HepG2 (cell line): Measurements from ENCODE around the gene LEPROT. TPM values are rescaled to one million over a fixed set of nuclear protein-coding genes. Genes with fewer than 3 reads are reported as not detected.
A peak's percentile ranks its signal among the peaks of the same experiment; 100 is the strongest.

Experiments
- ATAC-seq: fragments of 200-7000 bp; cut with Tn5 transposase; 3 replicates; pipeline ENCODE4 v1.9.1; 2020; ENCODE audit warnings: mild to moderate bottlenecking, moderate library complexity
- BruUV-seq: library from RNA; stranded (reverse); fragments of 400-500 nt; replicated peaks from 2 replicates; lab custom pipeline; 2021; lab: Mats Ljungman, UMichigan
- CTCF ChIA-PET: fragments of 300-600 bp; formaldehyde crosslinking; extraction: SDS; loops from one replicate; lab custom pipeline; 2021; ENCODE audit warnings: low total read pairs, inconsistent platforms, low intra/inter-chr PET ratio; lab: Yijun Ruan, JAX
- POLR2A ChIA-PET: fragments of 350-600 bp; sonication (Branson Sonifier 250); formaldehyde crosslinking; loops from one replicate; lab custom pipeline; 2020; ENCODE audit warnings: antibody characterized with exemption, inconsistent platforms; lab: Yijun Ruan, JAX
- DNase-seq: peaks from one replicate; pipeline ENCODE4 v3.0.0-alpha.2; 2015; ENCODE audit warnings: low spot score
- FAIRE-seq: peaks from 3 replicates; lab custom pipeline; 2011; peaks lifted over from hg19 to GRCh38; lab: Jason Lieb, UNC
- H2AFZ ChIP-seq: one replicate; pipeline ENCODE4 v1.6.1; 2011; ENCODE audit warnings: low read length, inconsistent platforms
- H3K27ac ChIP-seq: fragments of 300-600 bp; 3 replicates; pipeline ENCODE4 v1.8.0; 2011; ENCODE audit warnings: mixed run types, mild to moderate bottlenecking, mixed read lengths, low read length, inconsistent platforms; ENCODE audit not compliant: insufficient read depth; ENCODE audit errors: extremely low read length
- H3K27me3 ChIP-seq, 2 experiments: fragments of 200-600 bp in 1 of 2; 2 replicates in 1 of 2; 3 replicates in 1 of 2; pipeline versions ENCODE4 v1.6.0 to v1.8.0; 2011; ENCODE audit warnings: low read length in 2 of 2, mild to moderate bottlenecking in 2 of 2, moderate library complexity in 2 of 2, inconsistent platforms in 1 of 2; ENCODE audit not compliant: insufficient read depth in 2 of 2, control insufficient read depth in 1 of 2
- H3K36me3 ChIP-seq, 2 experiments: fragments of 200-600 bp in 1 of 2; replicated peaks in 1 of 2; 2 replicates in 1 of 2; 3 replicates in 1 of 2; pipeline versions ENCODE4 v1.5.1 to v1.8.0; 2011; ENCODE audit warnings: low read length in 2 of 2, inconsistent platforms in 1 of 2; ENCODE audit not compliant: insufficient read depth in 2 of 2, control insufficient read depth in 1 of 2
- H3K4me1 ChIP-seq: 2 replicates; pipeline ENCODE4 v1.5.1; 2012; ENCODE audit warnings: low read length, inconsistent platforms; ENCODE audit not compliant: insufficient read depth
- H3K4me2 ChIP-seq: 2 replicates; pipeline ENCODE4 v1.6.0; 2011; ENCODE audit warnings: low read depth, low read length, inconsistent platforms
- H3K4me3 ChIP-seq, 3 experiments: fragments of 200-600 bp in 1 of 3; sonication (generic), shearing (Covaris generic) in 1 of 3; replicated peaks in 1 of 3; 2 replicates each; pipeline ENCODE4 v1.5.1; 2011 to 2016; ENCODE audit warnings: low read length in 3 of 3, inconsistent platforms in 2 of 3, low read depth in 2 of 3, mild to moderate bottlenecking in 2 of 3, control low read depth in 1 of 3, mixed read lengths in 1 of 3; ENCODE audit not compliant: insufficient read depth in 1 of 3
- H3K79me2 ChIP-seq: one replicate; pipeline ENCODE4 v1.6.1; 2011; ENCODE audit warnings: low read length, inconsistent platforms; ENCODE audit not compliant: insufficient read depth
- H3K9ac ChIP-seq: 2 replicates; pipeline ENCODE4 v1.6.0; 2011; ENCODE audit warnings: mild to moderate bottlenecking, low read depth, low read length, inconsistent platforms; ENCODE audit not compliant: insufficient read depth
- H3K9me3 ChIP-seq: 2 replicates; pipeline ENCODE4 v1.5.1; 2012; ENCODE audit warnings: mild to moderate bottlenecking, low read length
- H4K20me1 ChIP-seq: 2 replicates; pipeline ENCODE4 v1.6.0; 2011; ENCODE audit warnings: inconsistent platforms, mild to moderate bottlenecking, low read length, moderate library complexity; ENCODE audit not compliant: insufficient read depth
- ATF1 ChIP-seq: IDR thresholded peaks from 2 replicates; pipeline ENCODE4 v1.6.1; 2016; ENCODE audit warnings: mild to moderate bottlenecking, control low read depth
- CEBPB ChIP-seq: IDR thresholded peaks from 2 replicates; pipeline ENCODE4 v1.6.1; 2011; ENCODE audit warnings: low read depth, low read length, improper control_type of control experiment, borderline replicate concordance
- CEBPG ChIP-seq: IDR thresholded peaks from 2 replicates; pipeline ENCODE4 v1.6.1; 2016
- KAT2B ChIP-seq: fragments of 150-350 bp; IDR thresholded peaks from 2 replicates; pipeline ENCODE4 v1.6.1; 2014; ENCODE audit warnings: low read depth, low read length, borderline replicate concordance
- MAFK ChIP-seq, 2 experiments: IDR thresholded peaks in 1 of 2; conservative IDR thresholded peaks in 1 of 2; 2 replicates each; pipeline ENCODE4 v1.6.1; 2011; ENCODE audit warnings: improper control_type of control experiment in 2 of 2, low read length in 2 of 2
- SMC3 ChIP-seq: IDR thresholded peaks from 2 replicates; pipeline ENCODE4 v1.6.1; 2011; ENCODE audit warnings: low read length, improper control_type of control experiment
- STAG1 ChIP-seq: sonication (generic); formaldehyde crosslinking; IDR thresholded peaks from 2 replicates; pipeline ENCODE4 v1.4.0; 2020; ENCODE audit warnings: missing genetic modification reagents
- ZNF207 ChIP-seq: fragments of 450-650 bp; IDR thresholded peaks from 2 replicates; pipeline ENCODE4 v1.6.1; 2016; ENCODE audit warnings: antibody characterized with exemption, borderline replicate concordance
- ZNF572 ChIP-seq: sonication (generic); formaldehyde crosslinking; IDR thresholded peaks from 2 replicates; pipeline ENCODE4 v1.5.1; 2020; ENCODE audit warnings: mild to moderate bottlenecking, missing genetic modification reagents
- WGBS: methylation state at CpG from one replicate; pipeline ENCODE4 v1.1.6; 2017; ENCODE audit warnings: low lambda C conversion rate; 5-methylcytosine and 5-hydroxymethylcytosine counted together
- in situ Hi-C: cut with HindIII; loops from 2 replicates; pipeline ENCODE4 v1.10.0; 2017; ENCODE audit warnings: low pct_unique_long_range_greater_than_20kb; ENCODE audit not compliant: extremely low pct_ligation_motif_present
- intact Hi-C: fragments of 100-400 bp; cut with micrococcal nuclease; formaldehyde crosslinking; loops from one replicate; pipeline ENCODE4 v1.10.0; 2022; ENCODE audit not compliant: unreplicated experiment
- polyA plus RNA-seq, 8 experiments: library from polyadenylated mRNA; depleted of rRNA in 3 of 8; stranded (reverse) in 7 of 8; unstranded in 1 of 8; fragments of >200 nt; fragmentation: Illumina TruSeq in 4 of 8; extraction: Trizol in 4 of 8; gene quantifications; 2 replicates each; pipeline versions ENCODE4 v1.2.1 to v1.2.3, GENCODE V29; 2011 to 2016; ENCODE audit warnings: low read depth in 4 of 8, missing spikeins in 1 of 8, mixed read lengths in 1 of 8; ENCODE audit not compliant: insufficient read depth in 1 of 8
- total RNA-seq, 5 experiments: library from RNA; depleted of rRNA; stranded (reverse); fragments of >200 nt; fragmentation: Illumina TruSeq; extraction: Trizol; gene quantifications; 2 replicates each; pipeline ENCODE4 v1.2.3, GENCODE V29; 2016; ENCODE audit warnings: low read depth in 1 of 5
- TF ChIP-seq, protein P1 (sequence below): sonication (generic); formaldehyde crosslinking; IDR thresholded peaks from 2 replicates; pipeline ENCODE4 v1.5.1; 2020; ENCODE audit warnings: mild to moderate bottlenecking, missing genetic modification reagents, moderate library complexity
- TF ChIP-seq, protein P2 (sequence below): sonication (generic); formaldehyde crosslinking; IDR thresholded peaks from 2 replicates; pipeline ENCODE4 v1.5.0; 2020; ENCODE audit warnings: mild to moderate bottlenecking, missing genetic modification reagents, moderate library complexity

The LEPROT gene
- total and polyA plus RNA-seq, 2 of the 13 experiments (the other 11 are each of a cell fraction or from before 2014, with no cell fraction given), result 36.8 to 51.4 TPM

DNA sequence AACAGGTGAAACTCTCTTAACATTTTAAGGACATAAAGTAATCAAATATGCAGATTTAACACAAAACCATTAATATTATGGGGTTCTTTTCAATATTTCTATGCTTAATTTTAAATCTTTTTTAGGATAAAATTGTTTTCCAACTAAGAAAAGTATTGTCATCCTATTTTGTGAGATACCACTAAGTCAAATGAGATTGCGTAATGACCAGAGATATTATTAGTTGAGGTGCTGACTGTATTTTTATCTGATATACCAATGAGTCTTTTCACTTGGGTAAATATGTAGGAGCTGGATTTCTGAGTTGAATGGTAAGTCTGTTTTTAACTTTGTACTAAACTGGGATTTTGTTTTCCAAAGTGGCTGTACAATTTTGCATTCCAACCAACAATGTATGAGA lies 25.4 kb downstream of the LEPROT start:
- Histone ChIP-seq H3K4me1 (peaks cover 11% of the 10 kb centered on the region; the same call in 1 of the 2 replicates), H3K36me3 (no peaks in the 10 kb centered on the region), H3K79me2 (no peaks in the 10 kb centered on the region), H3K27me3 (no peaks in the 10 kb centered on the region), H3K4me3 (no peak overlapping the region), H3K27ac (no peak overlapping the region), H4K20me1 (no peaks in the 10 kb centered on the region), H3K9ac (no peak overlapping the region), H2AFZ (no peak overlapping the region), H3K4me2 (no peak overlapping the region), H3K9me3 (no peaks in the 10 kb centered on the region; the same call in 1 of the 2 replicates)
- no peak for ATAC-seq
- POLR2A ChIA-PET, result no interaction called here
- no peak for DNase-seq
- intact Hi-C loops, result no loop called here
- peak; percentile 79 for TF ChIP-seq CEBPB
- 0 out of 2 replicates have a peak, but pooled peaks have one; percentile 12 for TF ChIP-seq CEBPG (CRISPR knock-in tag)
- TF ChIP-seq ZNF207, result no peak
- CTCF ChIA-PET, result no interaction called here
- in situ Hi-C loops, result loop anchor here (25.0 kb wide), 1 partner anchor 241 kb away; no protein-coding TSS in a partner anchor
- WGBS, result 97% methylated on average over 1 of the region's 1 CpG
- FAIRE-seq, result no peak
- BruUV-seq, result no TSS peak

DNA sequence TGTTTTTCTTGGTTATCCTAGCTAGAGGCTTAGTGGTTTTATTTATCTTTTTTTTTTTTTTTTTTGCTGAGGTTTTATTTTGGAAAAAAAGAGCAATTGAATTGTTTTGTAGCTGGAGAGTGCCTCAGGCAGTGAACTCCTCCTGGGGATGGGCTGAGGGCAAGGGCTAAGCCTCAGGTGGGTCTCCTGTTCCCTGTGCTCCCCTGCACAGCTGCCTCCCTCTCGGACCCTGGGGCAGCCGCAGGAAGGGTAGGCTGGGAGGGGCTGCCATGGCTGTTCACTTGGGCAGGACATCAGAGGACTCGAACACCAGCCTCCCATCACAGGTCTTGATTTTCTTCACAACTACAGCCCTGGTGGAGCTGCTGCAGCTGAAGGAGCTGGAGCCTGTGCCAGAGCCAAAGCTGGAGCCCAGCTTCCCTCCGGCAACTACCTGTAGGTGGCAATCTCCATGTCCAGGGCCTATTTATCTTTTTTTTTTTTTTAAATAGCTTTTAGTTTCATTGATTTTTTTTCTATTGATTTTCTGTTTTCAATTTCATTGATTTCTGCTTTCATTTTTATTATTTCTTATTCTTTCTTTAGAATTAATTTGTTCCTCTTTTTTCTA lies 28.9 kb downstream of the LEPROT start:
- ATAC-seq (peak; percentile 86), FAIRE-seq (no peak), DNase-seq (no peak)
- Histone ChIP-seq H3K36me3 (no peaks in the 10 kb centered on the region), H3K27ac (no peak overlapping the region), H3K9me3 (no peaks in the 10 kb centered on the region), H4K20me1 (no peaks in the 10 kb centered on the region), H3K27me3 (no peaks in the 10 kb centered on the region), H3K79me2 (no peaks in the 10 kb centered on the region), H3K4me1 (no peaks in the 10 kb centered on the region), H3K4me2 (no peak overlapping the region), H3K4me3 (no peak overlapping the region), H2AFZ (no peak overlapping the region), H3K9ac (no peak overlapping the region)
- 55% methylated on average over 2 of the region's 4 CpGs for WGBS
- BruUV-seq, result no TSS peak
- CTCF ChIA-PET, result no interaction called here
- in situ Hi-C loops, result loop anchor here (25.0 kb wide), 1 partner anchor 238 kb away; no protein-coding TSS in a partner anchor
- POLR2A ChIA-PET, result interaction anchor here (1.2 kb wide), 1 partner anchor 18 kb away, joined by 3 read pairs; no protein-coding TSS in a partner anchor
- intact Hi-C loops, result no loop called here
- TF ChIP-seq STAG1 (CRISPR knock-in tag), result peak; percentile 23; the same call in 1 of the 2 replicates
- 0 out of 4 replicates have a peak, but pooled peaks of 1 of the 2 experiments have one; percentile 3 for TF ChIP-seq MAFK (conservative IDR thresholded peaks at IDR 0.05 in 1 of 2, IDR thresholded peaks at IDR 0.05 in 1 of 2; ENCODE audit: low read length in 2 of 2)
- TF ChIP-seq ATF1 (CRISPR knock-in tag), result no peak
- peak; percentile 88 for TF ChIP-seq KAT2B
- TF ChIP-seq, protein P1, sequence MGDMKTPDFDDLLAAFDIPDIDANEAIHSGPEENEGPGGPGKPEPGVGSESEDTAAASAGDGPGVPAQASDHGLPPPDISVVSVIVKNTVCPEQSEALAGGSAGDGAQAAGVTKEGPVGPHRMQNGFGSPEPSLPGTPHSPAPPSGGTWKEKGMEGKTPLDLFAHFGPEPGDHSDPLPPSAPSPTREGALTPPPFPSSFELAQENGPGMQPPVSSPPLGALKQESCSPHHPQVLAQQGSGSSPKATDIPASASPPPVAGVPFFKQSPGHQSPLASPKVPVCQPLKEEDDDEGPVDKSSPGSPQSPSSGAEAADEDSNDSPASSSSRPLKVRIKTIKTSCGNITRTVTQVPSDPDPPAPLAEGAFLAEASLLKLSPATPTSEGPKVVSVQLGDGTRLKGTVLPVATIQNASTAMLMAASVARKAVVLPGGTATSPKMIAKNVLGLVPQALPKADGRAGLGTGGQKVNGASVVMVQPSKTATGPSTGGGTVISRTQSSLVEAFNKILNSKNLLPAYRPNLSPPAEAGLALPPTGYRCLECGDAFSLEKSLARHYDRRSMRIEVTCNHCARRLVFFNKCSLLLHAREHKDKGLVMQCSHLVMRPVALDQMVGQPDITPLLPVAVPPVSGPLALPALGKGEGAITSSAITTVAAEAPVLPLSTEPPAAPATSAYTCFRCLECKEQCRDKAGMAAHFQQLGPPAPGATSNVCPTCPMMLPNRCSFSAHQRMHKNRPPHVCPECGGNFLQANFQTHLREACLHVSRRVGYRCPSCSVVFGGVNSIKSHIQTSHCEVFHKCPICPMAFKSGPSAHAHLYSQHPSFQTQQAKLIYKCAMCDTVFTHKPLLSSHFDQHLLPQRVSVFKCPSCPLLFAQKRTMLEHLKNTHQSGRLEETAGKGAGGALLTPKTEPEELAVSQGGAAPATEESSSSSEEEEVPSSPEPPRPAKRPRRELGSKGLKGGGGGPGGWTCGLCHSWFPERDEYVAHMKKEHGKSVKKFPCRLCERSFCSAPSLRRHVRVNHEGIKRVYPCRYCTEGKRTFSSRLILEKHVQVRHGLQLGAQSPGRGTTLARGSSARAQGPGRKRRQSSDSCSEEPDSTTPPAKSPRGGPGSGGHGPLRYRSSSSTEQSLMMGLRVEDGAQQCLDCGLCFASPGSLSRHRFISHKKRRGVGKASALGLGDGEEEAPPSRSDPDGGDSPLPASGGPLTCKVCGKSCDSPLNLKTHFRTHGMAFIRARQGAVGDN, result 0 out of 2 replicates have a peak, but pooled peaks have one; percentile 13
- no peak for TF ChIP-seq ZNF572
- TF ChIP-seq, protein P2, sequence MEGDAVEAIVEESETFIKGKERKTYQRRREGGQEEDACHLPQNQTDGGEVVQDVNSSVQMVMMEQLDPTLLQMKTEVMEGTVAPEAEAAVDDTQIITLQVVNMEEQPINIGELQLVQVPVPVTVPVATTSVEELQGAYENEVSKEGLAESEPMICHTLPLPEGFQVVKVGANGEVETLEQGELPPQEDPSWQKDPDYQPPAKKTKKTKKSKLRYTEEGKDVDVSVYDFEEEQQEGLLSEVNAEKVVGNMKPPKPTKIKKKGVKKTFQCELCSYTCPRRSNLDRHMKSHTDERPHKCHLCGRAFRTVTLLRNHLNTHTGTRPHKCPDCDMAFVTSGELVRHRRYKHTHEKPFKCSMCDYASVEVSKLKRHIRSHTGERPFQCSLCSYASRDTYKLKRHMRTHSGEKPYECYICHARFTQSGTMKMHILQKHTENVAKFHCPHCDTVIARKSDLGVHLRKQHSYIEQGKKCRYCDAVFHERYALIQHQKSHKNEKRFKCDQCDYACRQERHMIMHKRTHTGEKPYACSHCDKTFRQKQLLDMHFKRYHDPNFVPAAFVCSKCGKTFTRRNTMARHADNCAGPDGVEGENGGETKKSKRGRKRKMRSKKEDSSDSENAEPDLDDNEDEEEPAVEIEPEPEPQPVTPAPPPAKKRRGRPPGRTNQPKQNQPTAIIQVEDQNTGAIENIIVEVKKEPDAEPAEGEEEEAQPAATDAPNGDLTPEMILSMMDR, result peak; percentile 40
- TF ChIP-seq SMC3, result peak; percentile 23; the same call in 1 of the 2 replicates
